Renal cortex interstitium (tissue), 11 donors: ENCODE results near the gene SCGB1D4. TPM values are rescaled to one million over a fixed set of nuclear protein-coding genes. Genes with fewer than 3 reads are reported as not detected.

Experiments
- DNase-seq, 11 donors: peaks; one replicate each; pipeline ENCODE4 v3.0.0-alpha.2; 2013; ENCODE audit warnings: low read depth in 9 of 11, low spot score in 4 of 11; ENCODE audit errors: extremely low read depth in 1 of 11
- polyA plus RNA-seq, 3 donors: library from polyadenylated mRNA; unstranded; fragments of 120-200 nt; gene quantifications; one replicate each; pipeline ENCODE4 v1.2.1, GENCODE V29; 2013; ENCODE audit not compliant: insufficient read length in 3 of 3

SCGB1D4 gene
- polyA plus RNA-seq, 3 donors = not detected

- no peak for DNase-seq
These were observed 9.1 kb upstream of the SCGB1D4 start for GRCh38 chr11:62307950-62308349.

DNA sequence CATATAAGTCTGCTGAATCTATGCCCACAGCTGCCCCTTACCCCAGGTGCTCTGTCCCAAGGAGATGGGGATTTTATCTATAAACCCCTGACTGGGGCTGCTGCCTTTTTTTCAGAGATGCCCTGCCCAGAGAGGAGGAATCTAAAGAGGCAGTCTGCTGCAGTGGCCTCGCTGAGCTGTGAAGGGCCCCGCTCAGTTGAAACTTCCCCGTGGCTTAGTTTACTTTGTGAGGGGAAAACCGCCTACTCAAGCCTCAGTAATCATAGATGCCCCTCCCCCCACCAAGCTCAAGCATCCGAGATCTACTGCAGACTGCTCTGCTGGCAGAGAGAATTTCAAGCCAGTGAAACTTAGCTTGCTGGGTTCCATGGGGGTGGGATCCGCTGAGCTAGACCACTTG lies 7.4 kb upstream of the SCGB1D4 start:
- no peak for DNase-seq

GRCh38 chr11:62295504-62295903 lies 3.4 kb downstream of the SCGB1D4 start:
- peak; percentile 10 to 57 (median 39) for DNase-seq

DNA sequence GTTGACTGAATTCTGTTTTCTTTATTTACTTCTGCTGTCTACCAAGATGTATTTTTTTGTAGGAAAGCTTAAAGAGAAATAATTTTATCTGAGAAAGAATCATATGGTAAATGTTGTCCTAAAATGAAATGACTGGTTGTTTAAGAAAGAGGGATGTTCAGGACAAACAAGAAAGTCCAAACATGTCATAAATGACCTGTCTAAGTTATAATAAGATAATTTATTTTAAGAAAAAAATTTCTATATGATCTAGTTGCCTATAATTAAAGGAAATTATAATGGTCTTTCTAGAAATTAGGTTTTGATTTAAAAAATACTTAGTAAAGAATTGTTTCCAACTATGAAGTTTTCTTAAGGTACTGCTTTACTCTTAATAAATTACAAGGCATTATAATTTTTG lies 18.4 kb downstream of the SCGB1D4 start:
- DNase-seq = no peak

DNA sequence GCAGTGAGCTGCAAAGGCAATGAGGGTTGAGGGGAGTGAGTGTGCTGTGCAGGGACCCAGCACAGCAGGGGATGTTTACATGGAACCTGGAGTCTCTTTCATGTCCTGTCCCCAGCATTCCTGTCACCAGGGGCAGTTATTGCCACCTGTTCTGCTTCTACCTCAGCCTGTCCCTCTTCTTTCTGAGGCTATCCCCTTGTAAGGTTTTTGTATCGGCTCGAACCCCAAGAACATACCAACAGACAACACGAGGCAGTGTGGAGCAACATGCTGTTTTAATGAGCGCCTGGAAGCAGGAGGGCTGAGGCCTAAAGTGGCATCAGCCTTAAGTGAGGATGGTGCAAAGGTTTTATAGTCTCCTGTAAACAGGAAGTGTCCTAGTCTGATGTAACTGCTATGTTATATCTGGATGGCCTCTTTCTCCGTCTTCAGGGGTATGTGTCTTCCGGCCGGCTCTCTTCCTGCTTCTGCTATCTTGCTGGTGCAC lies 25.0 kb downstream of the SCGB1D4 start:
- no peak for DNase-seq

DNA sequence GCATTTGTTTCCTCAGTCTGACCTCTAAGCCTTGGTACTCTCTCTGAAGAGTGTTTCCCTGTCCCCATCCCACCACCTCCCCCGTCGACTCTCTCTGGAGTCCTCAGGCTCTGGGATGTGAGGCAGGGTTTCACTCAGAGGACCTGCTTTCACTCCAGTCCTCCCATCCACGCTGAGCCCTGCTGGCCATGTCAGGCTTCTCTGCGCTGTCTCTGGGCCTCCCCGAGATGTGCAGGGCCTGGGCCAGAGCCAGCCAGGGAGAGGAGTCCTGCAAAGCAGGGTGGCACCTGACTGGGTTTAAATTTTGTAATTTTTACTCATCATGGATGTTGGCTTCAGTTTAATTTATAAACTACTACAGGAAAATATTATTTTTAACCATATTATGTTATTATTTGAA lies 25.6 kb downstream of the SCGB1D4 start:
- DNase-seq = no peak

DNA sequence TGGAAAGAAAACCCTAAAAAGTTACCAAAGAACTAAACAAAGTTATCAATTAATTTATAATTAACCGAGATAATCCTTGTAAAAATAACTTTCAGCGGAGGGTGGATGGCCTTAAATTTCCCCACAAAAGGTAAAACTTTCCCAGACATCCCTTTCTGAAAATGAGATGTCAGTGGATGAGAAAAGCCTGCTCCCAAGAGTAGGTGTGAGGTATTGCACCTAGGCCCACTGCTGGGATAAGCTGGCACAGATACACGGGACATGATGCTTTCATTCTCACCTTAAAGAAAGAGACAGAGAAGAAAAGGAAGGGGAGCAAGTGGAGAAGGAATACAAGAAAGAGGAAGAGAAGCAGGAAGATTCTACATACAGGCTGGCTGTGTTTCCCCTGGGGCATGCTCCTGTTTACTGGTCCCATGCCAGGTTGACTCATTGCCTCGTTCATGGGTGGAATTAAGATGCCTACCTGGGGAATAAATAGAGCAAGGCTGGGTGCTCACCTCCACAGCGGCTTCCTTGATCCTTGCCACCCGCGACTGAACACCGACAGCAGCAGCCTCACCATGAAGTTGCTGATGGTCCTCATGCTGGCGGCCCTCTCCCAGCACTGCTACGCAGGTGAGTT lies 29.1 kb downstream of the SCGB1D4 start, which contains the start of gene SCGB2A2:
TSS of gene SCGB2A2 (plus strand) at position 505 of the 625 bp plus-strand sequence. CDS start at position 564, 59 bp downstream.
- DNase-seq = no peak

GRCh38 chr11:62267576-62267975 lies 31.3 kb downstream of the SCGB1D4 start:
- no peak for DNase-seq

GRCh38 chr11:62267050-62267449 lies 31.8 kb downstream of the SCGB1D4 start:
- no peak for DNase-seq

DNA sequence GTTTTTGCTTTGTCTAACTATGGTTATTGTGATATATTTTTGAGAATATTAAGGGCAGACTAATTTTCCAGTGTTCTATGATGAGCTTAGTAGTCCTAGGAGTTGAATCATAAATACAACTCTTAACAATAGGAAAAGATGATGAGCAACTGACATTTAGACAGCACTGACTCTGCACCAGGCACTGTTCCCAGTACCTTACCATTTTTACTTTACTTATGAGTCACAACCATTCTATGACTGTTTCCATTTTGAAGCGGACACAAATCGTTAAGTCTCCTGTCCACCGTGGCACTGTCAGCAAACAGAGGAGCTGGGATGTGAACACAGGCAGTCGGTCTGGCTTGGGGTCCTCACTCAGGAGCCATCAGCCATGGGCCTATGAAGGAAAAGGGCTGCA lies 32.3 kb downstream of the SCGB1D4 start:
- DNase-seq = no peak

- no peak for DNase-seq
These were observed 34.9 kb downstream of the SCGB1D4 start for GRCh38 chr11:62264004-62264403.

GRCh38 chr11:62260261-62260953 lies 38.5 kb downstream of the SCGB1D4 start:
- no peak for DNase-seq

DNA sequence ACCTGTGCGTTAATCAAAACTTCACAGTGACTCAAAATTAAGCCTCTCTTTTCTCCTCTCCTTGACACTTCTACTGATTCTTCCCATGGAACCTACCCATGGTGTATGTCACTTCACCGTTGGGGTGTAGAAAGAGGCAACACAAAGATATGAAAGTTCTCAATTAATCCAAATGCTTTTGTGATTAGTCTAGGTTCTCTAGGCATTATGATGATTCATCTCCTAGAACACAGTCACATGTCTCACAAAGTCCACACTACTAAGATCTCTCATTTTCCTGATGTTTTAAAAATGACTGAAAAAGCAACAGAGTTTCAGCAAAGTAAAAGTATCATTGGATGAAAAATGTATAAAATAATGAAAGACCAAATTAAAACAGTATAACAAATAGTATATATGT lies 42.6 kb downstream of the SCGB1D4 start:
- no peak for DNase-seq

DNA sequence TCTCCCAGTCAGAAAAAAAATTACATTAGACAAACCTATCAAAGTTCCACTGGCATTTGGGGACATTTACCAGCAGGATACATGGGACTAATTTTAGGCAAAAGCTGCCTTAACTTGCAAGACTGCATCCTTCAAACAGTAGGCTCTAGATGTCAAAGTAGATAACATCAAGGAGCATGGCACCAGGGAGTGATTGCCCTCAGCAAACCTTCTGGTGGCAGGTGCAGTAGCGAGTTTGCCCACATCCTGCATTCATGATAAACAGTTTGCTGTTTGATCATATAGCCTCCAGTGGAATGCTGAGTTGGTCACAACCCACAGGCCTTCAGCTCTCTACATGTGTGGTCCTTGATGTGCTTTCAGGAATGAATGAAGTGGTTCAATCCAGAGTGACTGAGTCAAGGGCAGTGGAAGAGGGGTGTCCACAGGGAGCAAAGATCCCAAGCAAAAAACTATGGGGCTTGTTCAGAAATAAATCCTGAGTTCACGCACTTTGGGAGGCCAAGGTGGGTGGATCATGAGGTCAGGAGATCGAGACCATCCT lies 44.8 kb downstream of the SCGB1D4 start:
- no peak for DNase-seq

DNA sequence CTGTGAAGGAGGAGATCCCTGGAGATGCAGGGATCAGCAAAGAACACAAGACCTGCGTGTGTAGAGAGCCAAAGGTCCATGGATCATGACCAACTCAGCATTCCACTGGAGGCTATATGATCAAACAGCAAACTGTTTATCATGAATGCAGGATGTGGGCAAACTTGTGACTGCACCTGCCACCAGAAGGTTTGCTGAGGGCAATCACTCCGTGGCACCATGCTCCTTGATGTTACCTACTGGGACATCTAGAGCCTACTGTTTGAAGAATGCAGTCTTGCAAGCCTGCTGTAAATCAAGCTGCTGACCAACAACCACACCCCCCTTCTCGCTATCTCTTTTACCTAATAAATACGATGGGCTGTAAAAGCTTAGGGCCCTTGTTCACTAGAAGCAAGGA lies 47.2 kb downstream of the SCGB1D4 start:
- no peak for DNase-seq

Other genes with a start within 250 kb of the SCGB1D4 start
- gene INCENP, start 175.1 kb downstream of the SCGB1D4 start, polyA plus RNA-seq = 10 to 100 TPM; 35.5 to 43.4 (median 38.9) TPM
- not detected for gene SCGB1D1, start 108.9 kb downstream of the SCGB1D4 start, polyA plus RNA-seq
- gene SCGB2A1, start 90.4 kb downstream of the SCGB1D4 start, polyA plus RNA-seq = under 1 TPM; 0.27 to 0.59 (median 0.51) TPM
- 1 to 10 TPM; 2.1 to 2.3 (median 2.1) TPM for gene SCGB1D2, start 56.8 kb downstream of the SCGB1D4 start, polyA plus RNA-seq
- not detected for gene SCGB2A2, start 28.9 kb downstream of the SCGB1D4 start, polyA plus RNA-seq
- 10 to 100 TPM; 61.7 to 69.6 (median 63.0) TPM for gene ASRGL1, start 38.4 kb upstream of the SCGB1D4 start, polyA plus RNA-seq
- gene SCGB1A1, start 120.0 kb upstream of the SCGB1D4 start, polyA plus RNA-seq = not detected
- 100 to 1,000 TPM; 193 to 231 (median 198) TPM for gene AHNAK, start 247.7 kb upstream of the SCGB1D4 start, polyA plus RNA-seq